Measurements from ENCODE around the gene SLC26A8. TPM values are rescaled to one million over a fixed set of nuclear protein-coding genes. Genes with fewer than 3 reads are reported as not detected.
"Not testable (repeated sequence)": the region's sequence is repeated elsewhere in the genome, so short reads cannot be mapped to it uniquely, and the experiment has no call there.

Gene SLC26A8
- total and polyA plus RNA-seq, 8 donors: 0.12 to 0.58 (median 0.15) TPM; not detected in 4

DNA sequence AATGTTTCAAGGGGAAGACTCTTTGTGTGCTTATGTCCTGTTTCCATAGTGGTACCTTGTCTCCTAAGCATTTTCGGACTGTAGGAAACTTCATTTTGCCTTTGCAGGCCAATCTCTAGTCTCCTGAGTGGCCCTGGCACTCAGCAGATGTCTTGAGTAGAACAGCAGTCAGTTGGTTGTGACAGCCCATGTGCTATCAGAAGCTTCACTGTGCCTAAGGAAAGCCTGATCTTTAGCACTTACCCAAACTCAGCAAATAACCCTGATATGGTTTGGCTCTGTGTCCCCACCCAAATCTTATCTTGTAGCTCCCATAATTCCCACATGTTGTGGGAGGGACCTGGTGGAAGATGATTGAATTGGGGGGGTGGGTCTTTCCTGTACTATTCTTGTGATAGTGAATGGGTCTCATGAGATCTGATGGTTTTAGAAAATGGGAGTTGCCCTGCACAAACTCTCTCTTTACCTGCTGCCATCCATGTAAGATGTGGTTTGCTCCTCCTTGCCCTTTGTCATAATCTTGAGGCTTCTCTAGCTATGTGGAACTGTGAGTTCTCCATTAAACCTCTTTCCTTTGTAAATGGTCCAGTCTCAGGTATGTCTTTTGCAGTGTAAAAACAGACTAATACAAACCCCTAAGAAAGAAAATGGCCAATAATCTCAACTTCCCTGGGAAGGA, 87.6 kb downstream of the SLC26A8 start:
- no peaks in the 10 kb centered on the region for H3K36me3 ChIP-seq
- intact Hi-C loops (cut with DNase I; ENCODE audit: low total_unique reads): no loop called here
- no peaks in the 10 kb centered on the region for H3K4me1 ChIP-seq
- 67 to 100% (median 92%) methylated on average over 1 of the region's 1 CpG for WGBS, 5 donors
- no peak for DNase-seq
- H3K9me3 ChIP-seq: no peaks in the 10 kb centered on the region
- H3K4me3 ChIP-seq: no peak overlapping the region
- TF ChIP-seq EP300 (IDR thresholded peaks at IDR 0.05) (no peak), POLR2AphosphoS5 (IDR thresholded peaks at IDR 0.05) (no peak)
- no peak overlapping the region for H3K27ac ChIP-seq
- H3K27me3 ChIP-seq: no peaks in the 10 kb centered on the region

DNA sequence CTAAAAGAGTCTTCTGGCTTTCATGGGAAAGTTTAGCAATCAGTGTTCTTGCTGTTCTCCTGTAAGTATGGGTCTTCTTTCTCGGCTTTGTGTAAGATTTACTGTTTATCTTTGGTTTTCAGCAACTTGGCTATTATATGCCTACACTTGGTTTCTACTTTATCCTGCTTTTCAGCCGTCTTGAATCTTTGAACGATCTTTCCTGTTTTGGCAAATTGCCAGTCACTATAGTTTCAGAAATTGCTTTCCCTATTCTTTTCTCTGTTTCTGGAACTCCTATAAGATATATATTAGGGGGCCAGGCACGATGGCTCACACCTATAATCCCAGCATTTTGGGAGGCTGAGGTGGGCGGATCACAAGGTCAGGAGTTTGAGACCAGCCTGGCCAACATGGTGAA, 89.0 kb downstream of the SLC26A8 start:
- no peaks in the 10 kb centered on the region for H3K27me3 ChIP-seq
- 52 to 58% (median 55%) methylated on average over 5 of the region's 5 CpGs for WGBS, 5 donors
- DNase-seq: no peak
- no peak overlapping the region for H3K27ac ChIP-seq
- TF ChIP-seq, protein P1, sequence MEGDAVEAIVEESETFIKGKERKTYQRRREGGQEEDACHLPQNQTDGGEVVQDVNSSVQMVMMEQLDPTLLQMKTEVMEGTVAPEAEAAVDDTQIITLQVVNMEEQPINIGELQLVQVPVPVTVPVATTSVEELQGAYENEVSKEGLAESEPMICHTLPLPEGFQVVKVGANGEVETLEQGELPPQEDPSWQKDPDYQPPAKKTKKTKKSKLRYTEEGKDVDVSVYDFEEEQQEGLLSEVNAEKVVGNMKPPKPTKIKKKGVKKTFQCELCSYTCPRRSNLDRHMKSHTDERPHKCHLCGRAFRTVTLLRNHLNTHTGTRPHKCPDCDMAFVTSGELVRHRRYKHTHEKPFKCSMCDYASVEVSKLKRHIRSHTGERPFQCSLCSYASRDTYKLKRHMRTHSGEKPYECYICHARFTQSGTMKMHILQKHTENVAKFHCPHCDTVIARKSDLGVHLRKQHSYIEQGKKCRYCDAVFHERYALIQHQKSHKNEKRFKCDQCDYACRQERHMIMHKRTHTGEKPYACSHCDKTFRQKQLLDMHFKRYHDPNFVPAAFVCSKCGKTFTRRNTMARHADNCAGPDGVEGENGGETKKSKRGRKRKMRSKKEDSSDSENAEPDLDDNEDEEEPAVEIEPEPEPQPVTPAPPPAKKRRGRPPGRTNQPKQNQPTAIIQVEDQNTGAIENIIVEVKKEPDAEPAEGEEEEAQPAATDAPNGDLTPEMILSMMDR (IDR thresholded peaks at IDR 0.05): no peak
- no peak for TF ChIP-seq POLR2A (IDR thresholded peaks at IDR 0.05)
- TF ChIP-seq EP300 (IDR thresholded peaks at IDR 0.05): no peak
- TF ChIP-seq POLR2AphosphoS5 (IDR thresholded peaks at IDR 0.05): no peak
- intact Hi-C loops (cut with DNase I; ENCODE audit: low total_unique reads): no loop called here
- no peak overlapping the region for H3K4me3 ChIP-seq
- H3K36me3 ChIP-seq: no peaks in the 10 kb centered on the region
- H3K4me1 ChIP-seq: no peaks in the 10 kb centered on the region
- no peaks in the 10 kb centered on the region for H3K9me3 ChIP-seq

DNA sequence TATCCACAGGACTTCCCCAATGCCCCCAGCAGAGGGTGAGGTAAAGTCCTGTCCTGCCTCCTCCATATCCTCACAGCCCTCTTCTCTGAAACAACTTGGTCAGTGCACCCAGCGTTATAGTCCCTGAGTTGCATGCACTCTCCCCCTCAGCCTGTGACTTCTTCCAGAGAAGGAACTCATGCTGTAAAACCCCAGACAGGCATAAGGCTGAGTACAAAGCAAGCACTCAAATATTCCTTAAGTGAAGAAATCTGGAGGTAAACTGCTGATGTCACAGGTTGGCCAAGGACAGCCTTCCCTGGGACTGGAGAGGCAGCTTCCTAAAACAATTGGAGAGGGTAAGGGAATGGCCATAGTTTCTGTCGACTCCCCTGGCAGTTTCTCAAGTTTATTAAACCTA, 90.6 kb downstream of the SLC26A8 start:
- H3K27me3 ChIP-seq: no peaks in the 10 kb centered on the region
- intact Hi-C loops (cut with DNase I; ENCODE audit: low total_unique reads): no loop called here
- no peaks in the 10 kb centered on the region for H3K4me1 ChIP-seq
- H3K9me3 ChIP-seq: no peaks in the 10 kb centered on the region
- H3K27ac ChIP-seq: no peak overlapping the region
- no peak overlapping the region for H3K4me3 ChIP-seq
- no peak for DNase-seq
- no peaks in the 10 kb centered on the region for H3K36me3 ChIP-seq
- 34 to 47% (median 38%) methylated on average over 2 of the region's 2 CpGs for WGBS, 5 donors
- no peak for TF ChIP-seq POLR2AphosphoS5 (IDR thresholded peaks at IDR 0.05)
- no peak for TF ChIP-seq POLR2A (IDR thresholded peaks at IDR 0.05)
- TF ChIP-seq, protein P1 (IDR thresholded peaks at IDR 0.05): no peak
- TF ChIP-seq EP300 (IDR thresholded peaks at IDR 0.05): no peak

DNA sequence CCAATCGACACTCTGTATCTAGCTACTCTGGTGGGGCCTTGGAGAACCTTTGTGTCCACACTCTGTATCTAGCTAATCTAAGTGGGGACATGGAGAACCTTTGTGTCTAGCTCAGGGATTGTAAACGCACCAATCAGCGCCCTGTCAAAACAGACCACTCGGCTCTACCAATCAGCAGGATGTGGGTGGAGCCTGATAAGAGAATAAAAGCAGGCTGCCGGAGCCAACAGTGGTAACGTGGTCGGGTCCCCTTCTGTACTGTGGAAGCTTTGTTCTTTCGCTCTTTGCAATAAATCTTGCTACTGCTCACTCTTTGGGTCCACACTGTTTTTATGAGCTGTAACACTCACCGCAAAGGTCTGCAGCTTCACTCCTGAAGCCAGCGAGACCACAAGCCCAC, 92.6 kb downstream of the SLC26A8 start:
- DNase-seq; H3K4me1 ChIP-seq; intact Hi-C loops (cut with DNase I; ENCODE audit: low total_unique reads); H3K27ac ChIP-seq; H3K9me3 ChIP-seq; H3K4me3 ChIP-seq; H3K27me3 ChIP-seq; H3K36me3 ChIP-seq: not testable (repeated sequence)
- WGBS, 5 donors: 72 to 82% (median 76%) methylated on average over 8 to 10 of the region's 10 CpGs

DNA sequence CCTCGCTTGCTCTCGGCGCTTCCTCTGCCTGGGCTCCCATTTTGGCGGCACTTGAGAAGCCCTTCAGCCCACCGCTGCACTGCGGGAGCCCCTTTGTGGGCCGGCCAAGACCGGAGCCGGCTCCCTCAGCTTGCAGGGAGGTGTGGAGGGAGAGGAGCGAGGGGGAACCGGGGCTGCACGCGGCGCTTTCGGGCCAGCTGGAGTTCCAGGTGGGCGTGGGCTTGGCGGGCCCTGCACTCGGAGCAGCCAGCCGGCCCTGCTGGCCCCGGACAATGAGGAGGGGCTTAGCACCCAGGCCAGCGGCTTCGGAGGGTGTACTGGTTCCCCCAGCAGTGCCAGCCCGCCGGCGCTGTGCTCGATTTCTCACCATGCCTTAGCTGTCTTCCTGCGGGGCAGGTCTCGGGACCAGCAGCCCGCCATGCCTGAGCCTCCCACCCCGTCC, 93.3 kb downstream of the SLC26A8 start:
- TF ChIP-seq POLR2A (IDR thresholded peaks at IDR 0.05) (no peak), POLR2AphosphoS5 (IDR thresholded peaks at IDR 0.05) (no peak), EP300 (IDR thresholded peaks at IDR 0.05) (no peak)
- TF ChIP-seq, protein P1 (IDR thresholded peaks at IDR 0.05): no peak
- intact Hi-C loops (cut with DNase I; ENCODE audit: low total_unique reads): no loop called here
- WGBS, 5 donors: 90 to 97% (median 93%) methylated on average over 27 to 30 of the region's 30 CpGs

More for the DNA sequence above, 93.3 kb downstream of the SLC26A8 start:
- Histone ChIP-seq H3K27me3 (no peaks in the 10 kb centered on the region), H3K4me3 (no peak overlapping the region), H3K9me3 (no peaks in the 10 kb centered on the region), H3K36me3 (no peaks in the 10 kb centered on the region), H3K4me1 (no peaks in the 10 kb centered on the region), H3K27ac (no peak overlapping the region)
- no peak for DNase-seq

Data from stomach (tissue), 9 donors.